LNCAP (cell line): ENCODE data around the gene LRCH4.

Source experiments
- CTCF ChIP-seq: fragments of 450-650 bp; IDR thresholded peaks from 2 replicates; pipeline ENCODE4 v1.5.1; 2017; ENCODE audit warnings: mild to moderate bottlenecking

Gene LRCH4

GRCh38 chr7:100559127-100559526, 26.8 kb downstream of the LRCH4 start:
- no peak for TF ChIP-seq CTCF

GRCh38 chr7:100556541-100556940, 29.4 kb downstream of the LRCH4 start:
- TF ChIP-seq CTCF, result no peak

GRCh38 chr7:100555701-100556100, 30.2 kb downstream of the LRCH4 start:
- TF ChIP-seq CTCF, result no peak

- TF ChIP-seq CTCF, result no peak
Observed at GRCh38 chr7:100553032-100553431, 32.9 kb downstream of the LRCH4 start.

GRCh38 chr7:100552532-100552931, 33.4 kb downstream of the LRCH4 start:
- TF ChIP-seq CTCF, result no peak

GRCh38 chr7:100547872-100548271, 38.1 kb downstream of the LRCH4 start:
- TF ChIP-seq CTCF, result no peak

GRCh38 chr7:100546926-100547800, 38.8 kb downstream of the LRCH4 start:
- TF ChIP-seq CTCF, result no peak
